Renal cortical epithelial cell (primary cell): ENCODE results near the gene CCNL2. TPM values are rescaled to one million over a fixed set of nuclear protein-coding genes. Genes with fewer than 3 reads are reported as not detected.
"Not testable (repeated sequence)": the region's sequence is repeated elsewhere in the genome, so short reads cannot be mapped to it uniquely, and the experiment has no call there.

ENCODE experiments used
- DNase-seq: peaks from one replicate; pipeline ENCODE4 v3.0.0-alpha.2; 2011; ENCODE audit warnings: low read depth
- total RNA-seq: library from RNA; depleted of rRNA; stranded (reverse); fragments of >200 nt; gene quantifications from 2 replicates; pipeline ENCODE4 v1.2.3, GENCODE V29; 2014

Gene CCNL2
- total RNA-seq, 1 donor from 2014 or later, result 155 TPM

DNA sequence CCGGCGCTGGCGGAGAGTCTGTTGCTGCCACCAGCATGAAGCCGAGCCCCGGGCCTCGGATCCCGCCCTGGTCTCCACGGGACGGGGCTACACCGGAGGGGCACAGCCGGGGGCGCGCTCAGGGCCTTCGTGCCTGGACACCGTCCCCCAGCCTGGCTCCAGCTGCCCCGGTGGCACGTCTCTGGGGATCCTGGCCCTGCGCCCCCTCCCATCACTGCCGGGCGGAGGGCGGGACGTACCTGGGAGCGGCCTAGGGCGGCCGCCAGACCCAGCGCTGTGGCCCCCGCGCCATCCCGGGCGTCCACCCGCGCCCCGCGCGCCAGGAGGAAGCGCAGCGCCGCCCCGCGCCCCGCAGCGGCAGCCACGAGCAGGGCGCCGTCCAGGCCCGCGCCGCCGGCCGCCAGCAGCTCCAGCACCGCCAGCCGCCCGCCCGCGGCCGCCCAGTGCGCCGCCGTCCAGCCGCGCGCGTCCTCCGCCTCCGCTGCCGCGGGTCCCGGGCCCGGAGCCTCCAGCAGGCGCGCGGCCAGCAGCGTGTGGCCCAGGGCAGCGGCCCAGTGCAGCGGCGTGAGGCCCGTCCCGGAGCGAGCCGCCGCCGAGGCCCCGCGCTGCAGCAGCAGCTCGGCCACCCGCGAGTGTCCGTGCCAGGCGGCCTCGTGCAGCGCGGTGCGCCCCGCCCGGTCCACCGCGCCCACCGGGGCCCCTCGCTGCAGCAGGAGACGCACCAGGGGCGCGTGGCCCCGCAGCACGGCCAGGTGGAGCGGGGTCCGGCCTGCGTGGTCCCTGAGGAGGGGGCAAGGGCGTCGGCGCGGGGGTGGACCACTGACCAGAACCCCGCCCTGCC is 20.9 kb upstream of the CCNL2 start:
- DNase-seq, result no peak

DNA sequence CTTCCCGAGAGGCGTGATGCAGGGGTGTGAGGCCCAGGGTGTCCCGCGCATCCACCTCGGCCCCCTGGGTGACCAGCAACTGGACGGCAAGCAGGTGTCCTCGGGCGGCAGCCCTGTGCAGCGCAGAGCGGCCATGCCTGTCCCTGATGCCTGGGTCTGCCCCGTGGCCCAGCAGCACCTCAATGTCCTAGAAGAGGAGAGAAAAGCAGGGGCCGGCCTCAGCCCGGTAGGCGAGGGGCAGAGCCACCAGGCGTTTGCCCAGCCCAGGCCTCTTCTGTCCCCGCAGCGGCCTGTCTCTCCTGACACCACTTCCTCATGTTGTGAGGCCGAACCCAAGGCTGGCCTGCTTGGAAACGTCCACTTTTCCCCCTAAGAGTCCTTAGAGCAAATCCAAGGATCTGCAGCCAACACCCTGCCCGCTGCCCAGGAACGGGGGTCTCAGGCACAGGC is 20.3 kb upstream of the CCNL2 start:
- DNase-seq, result no peak

DNA sequence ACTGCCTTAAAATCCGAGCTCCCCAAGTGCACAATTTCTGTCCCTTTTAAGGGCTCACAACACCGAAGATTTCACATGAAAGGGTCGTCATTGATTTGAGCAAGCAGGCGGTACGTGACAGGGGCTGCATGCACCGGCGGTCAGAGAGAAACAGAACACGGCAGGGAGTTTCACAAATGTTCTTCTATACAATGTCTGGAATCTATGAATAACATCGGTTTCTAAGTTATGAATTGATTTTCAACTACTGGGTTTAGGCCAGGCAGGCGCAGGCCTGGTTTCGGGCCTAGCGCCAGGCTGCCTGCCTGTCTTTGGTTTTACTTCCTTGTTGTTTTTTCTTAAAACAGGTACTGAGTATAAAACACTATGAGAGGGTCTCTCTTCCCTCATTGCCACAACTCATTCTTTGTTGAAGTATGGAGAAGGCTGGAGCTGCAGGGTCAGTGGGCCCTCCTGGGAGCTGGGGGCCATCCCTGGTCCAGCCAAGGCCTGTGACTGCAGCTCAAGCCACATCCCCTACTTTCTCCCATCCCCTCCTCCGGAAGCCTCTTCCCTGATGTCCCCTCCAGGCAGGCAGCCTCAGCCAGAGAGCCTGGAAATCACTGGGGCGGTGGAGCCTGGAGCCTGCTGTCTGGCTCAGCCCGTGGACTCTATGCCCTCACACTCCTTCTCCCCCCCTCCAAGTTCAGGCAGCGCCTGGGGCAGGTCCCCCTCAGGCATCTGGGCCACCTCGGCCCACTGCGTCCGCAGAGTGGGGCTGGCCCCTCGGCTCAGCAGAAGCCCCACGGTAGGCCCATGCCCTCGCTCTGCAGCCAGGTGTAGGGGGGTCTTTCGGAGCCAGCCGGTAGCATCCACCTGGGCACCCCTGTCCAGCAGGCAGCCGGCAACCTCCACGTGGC is 19.6 kb upstream of the CCNL2 start:
- DNase-seq, result no peak

DNA sequence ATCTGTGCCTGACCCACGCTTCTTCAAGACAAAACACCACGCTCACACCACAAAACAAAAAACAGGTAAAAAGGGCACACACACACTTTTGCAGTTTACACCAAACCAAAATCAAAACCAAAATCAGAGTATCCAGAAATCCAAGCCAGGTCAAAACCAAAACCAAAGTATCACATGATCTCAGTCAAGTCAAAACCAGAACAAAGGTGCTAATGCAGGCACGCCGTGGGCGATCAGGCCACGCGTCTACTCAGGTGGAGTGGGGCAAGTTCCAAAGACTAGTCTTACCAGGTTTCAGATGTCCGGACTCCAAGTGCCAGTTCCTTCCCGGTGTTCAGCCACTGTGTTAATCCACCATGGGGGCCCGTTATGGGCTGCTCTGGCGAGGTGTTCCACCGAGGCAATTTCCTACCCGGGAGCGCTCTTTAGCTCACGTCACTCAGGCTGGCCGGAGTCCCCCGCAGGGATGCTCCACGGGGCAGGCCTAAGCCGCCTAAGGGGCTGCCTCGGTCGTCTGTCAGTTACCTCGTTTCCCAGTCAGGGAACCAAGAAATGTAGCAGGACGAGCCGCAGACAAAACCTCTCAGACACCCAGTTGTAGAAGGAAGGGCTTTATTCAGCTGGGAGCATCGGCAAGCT is 18.8 kb upstream of the CCNL2 start:
- not testable (repeated sequence) for DNase-seq

DNA sequence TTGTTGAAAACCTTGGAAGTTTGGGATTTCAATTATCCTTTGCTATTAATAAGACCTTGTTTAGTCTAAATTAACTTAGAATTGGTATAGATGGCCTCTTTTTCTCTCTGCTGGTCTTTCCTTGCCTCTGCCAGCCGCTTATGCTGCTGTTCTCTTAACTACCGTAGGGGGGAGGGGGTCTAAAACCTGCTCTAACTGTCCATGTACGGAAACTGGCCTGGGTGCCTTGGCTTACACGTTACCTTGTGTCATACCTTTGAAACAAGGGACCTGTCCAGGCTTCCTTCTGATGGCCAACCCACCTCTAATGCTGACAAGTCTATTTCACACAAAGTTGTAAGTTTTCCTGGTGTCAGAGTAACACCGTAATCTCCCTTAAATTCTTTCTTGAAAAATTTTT is 18.3 kb upstream of the CCNL2 start:
- DNase-seq, result not testable (repeated sequence)

DNA sequence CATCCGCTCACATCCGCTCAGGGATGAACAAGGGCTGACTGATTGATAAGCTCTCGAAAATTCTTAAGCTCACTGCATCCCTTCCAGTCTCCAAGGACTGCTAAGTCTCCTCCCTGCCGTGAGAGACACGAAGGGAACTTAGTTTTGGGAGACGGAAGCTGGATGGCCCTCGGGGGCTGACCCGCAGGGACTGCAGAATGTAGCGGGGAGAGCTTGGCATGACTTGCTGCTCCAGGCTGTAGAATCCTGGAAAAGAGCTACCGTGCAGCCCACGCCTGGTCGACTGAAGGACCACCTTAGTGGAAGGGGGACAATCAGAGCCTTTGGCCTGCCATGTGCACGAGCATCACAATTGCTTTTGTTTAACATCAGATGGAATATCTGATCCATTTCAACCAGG is 16.6 kb upstream of the CCNL2 start:
- no peak for DNase-seq

DNA sequence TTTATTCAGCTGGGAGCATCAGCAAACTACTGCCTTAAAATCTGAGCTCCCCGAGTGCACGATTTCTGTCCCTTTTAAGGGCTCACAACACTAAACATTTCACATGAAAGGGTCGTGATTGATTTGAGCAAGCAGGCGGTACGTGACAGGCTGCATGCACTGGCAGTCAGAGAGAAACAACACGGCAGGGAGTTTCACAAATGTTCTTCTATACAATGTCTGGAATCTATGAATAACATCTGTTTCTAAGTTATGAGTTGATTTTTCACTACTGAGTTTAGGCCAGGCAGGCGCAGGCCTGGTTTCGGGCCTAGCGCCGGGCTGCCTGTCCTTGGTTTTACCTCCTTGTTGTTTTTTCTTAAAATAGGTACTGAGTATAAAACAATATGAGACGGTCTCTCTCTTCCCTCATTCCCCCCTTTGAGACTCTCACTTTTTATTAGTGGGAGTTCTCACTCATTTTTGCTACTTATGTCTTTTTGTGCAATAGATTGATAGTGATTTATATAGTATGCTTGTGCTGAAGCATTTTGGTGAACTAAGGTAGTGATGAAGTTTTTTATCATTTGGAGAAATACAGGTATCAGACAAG is 13.3 kb upstream of the CCNL2 start:
- DNase-seq, result not testable (repeated sequence)

DNA sequence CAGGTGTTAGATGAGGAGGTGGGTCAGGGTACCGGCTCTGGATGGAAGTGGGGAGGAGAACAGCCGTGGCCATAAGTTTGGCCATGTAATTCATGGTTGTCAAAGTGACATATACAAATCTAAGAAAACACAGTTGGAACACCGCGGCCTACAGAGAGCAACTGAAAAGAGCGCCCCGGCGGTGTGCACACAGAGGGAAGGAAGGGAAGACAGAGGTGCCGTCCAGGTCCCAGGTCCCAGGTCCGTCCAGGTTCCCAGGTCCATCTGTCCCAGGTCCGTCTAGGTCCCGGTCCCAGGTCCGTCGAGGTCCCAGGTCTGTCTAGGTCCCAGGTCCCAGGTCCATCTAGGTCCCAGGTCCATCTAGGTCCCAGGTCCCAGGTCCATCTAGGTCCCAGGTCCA is 12.5 kb upstream of the CCNL2 start:
- DNase-seq, result no peak

DNA sequence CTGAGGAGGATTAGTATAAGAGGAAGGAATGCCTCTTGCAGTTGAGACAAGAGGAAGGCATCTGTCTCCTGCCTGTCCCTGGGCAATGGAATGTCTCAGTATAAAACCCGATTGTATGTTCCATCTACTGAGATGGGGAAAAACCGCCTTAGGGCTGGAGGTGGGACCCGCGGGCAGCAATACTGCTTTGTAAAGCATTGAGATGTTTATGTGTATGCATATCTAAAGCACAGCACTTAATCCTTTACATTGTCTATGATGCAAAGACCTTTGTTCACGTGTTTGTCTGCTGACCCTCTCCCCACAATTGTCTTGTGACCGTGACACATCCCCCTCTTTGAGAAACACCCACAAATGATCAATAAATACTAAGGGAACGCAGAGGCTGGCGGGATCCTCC is 11.1 kb upstream of the CCNL2 start:
- DNase-seq, result not testable (repeated sequence)

DNA sequence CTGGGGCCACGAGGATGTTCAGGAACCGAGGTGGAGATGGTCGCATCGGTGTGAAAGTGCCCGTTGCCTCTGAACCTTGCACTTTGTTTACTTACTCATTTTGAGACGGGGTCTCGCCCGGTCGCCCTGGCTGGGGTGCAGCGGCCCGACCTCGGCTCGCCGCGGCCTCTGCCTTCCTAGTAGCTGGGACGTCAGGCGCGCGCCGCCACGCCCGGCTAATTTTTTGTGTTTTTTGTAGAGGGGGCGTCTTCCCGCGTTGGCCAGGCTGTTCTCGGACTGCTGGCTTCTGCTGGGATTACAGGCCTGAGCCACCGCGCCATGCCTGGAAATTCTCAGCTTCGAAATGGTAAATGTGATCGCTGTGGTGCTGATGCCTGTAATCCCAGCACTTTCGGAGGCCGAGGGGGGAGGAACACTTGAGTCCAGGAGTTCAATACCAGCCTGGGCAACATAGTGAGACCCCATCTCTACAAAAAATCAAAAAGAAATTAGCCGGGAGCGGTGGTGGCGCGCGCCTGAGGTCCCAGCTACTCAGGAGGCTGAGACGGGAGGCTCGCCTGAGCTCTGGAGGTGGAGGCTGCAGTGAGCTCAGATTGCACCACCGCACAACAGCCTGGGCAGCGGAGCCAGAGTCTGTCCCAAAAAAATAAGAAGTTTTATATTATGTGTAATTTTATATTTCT is 8.6 kb upstream of the CCNL2 start:
- peak; percentile 18 for DNase-seq

DNA sequence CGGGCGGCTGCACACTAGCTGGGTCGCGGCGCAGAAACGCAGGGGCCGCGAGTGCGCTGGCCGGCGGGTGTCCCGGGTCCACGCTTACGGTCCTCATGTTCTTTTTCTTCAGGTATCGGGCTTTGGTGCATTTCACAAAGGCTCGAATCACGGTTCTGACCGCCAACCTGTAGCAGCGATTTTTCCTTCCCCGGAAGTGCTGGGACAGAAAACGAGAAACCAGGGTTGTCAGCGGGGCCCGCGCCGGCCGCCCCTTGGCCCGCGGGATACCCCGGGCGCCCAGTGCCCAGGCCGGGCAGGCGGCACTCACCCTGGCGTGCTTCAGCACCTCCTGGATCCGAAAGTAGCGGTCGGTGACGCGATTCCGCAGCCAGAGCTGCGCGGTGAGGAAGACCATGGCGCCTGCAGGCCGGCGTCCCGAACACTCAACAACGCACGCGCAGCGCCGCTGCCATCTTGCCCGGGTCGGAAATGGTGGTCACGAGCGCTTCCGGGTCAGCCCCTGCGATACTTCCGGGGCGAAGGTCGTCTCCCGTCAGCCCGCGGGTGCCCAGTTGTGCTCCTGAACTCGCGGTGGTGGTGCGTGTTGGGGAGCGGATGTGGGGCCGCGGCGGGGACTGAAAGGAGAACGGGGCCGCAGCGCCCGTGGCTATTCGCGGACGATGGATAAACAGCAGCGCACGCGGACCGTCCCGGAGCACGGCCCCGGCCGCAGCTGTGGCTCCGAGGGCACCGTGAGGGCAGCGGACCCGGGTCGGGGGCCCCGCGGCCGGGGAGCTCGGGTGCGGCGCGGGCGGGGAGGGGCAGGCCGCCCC is 7.9 kb upstream of the CCNL2 start, which contains the start of gene MRPL20:
Gene MRPL20 (minus strand): TSS at position 473 of the 815 bp plus-strand sequence. CDS start 76 bp downstream, at position 397.
- peak; percentile 77 for DNase-seq

DNA sequence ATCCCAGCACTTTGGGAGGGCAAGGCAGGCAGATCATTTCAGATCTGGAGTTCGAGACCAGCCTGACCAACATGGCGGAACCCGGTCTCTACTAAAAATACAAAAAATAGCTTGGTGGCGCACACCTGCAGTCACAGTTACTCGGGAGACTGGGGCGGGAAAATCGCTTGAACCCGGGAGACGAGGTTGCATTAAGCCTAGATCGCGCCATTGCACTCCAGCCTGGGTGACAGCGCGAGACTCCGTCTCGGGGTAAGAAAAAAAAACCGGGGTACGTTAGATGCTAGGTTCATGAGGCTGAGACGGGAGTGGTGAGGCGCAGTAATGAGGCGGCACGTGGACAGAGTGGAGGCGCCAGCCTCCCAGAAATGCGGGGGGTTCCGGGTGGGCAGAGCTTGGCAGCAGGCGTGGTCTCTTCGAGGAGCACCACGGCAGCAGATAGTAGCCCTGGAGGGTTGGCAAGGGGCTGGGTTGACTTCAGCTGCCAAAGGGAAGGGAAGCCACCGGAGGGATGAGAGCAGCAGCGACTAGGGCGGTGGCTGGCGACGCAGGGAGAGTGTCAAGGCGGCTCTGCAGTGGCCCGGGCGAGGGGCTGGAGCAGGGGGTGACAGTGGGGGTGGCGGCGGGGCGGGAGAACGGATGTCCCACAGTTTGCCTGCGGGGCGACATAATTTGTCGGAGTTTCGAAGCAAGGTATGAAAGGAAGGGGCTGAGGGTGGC is 7.1 kb upstream of the CCNL2 start:
- no peak for DNase-seq

DNA sequence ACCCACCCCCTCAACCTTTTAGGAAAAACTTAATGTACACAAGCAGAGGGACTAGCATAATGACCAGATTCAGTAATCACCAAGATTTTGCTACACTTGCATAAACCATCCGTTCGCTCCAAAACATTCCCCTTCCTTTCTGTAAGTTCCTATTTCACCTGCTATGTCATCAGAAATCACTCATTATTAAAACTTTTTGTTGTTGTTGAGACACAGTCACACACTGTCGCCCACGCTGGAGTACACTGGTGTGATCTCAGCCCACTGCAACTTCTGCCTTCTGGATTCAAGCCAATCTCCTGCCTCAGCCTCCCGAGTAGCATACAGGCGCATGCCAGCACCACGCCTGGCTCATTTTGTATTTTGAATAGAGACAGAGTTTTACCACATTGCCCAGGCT is 4.5 kb upstream of the CCNL2 start:
- DNase-seq, result no peak

DNA sequence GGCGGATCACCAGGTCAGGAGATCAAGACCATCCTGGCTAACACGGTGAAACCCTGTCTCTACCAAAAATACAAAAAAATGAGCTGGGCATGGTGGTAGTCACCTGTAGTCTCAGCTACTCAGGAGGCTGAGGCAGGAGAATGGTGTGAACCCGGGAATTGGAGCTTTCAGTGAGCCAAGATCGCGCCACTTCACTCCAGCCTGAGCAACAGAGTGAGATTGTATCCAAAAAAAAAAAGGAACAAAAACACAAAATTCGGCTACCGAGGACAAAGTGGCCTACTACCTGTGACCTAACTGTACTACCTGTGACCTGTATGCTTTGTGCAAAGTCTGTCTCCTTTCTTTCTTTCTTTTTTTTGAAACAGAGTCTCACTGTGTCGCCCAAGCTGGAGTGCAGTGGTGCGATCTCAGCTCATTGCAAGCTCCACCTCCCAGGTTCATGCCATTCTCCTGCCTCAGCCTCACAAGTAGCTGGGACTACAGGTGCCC is 3.8 kb upstream of the CCNL2 start:
- not testable (repeated sequence) for DNase-seq

DNA sequence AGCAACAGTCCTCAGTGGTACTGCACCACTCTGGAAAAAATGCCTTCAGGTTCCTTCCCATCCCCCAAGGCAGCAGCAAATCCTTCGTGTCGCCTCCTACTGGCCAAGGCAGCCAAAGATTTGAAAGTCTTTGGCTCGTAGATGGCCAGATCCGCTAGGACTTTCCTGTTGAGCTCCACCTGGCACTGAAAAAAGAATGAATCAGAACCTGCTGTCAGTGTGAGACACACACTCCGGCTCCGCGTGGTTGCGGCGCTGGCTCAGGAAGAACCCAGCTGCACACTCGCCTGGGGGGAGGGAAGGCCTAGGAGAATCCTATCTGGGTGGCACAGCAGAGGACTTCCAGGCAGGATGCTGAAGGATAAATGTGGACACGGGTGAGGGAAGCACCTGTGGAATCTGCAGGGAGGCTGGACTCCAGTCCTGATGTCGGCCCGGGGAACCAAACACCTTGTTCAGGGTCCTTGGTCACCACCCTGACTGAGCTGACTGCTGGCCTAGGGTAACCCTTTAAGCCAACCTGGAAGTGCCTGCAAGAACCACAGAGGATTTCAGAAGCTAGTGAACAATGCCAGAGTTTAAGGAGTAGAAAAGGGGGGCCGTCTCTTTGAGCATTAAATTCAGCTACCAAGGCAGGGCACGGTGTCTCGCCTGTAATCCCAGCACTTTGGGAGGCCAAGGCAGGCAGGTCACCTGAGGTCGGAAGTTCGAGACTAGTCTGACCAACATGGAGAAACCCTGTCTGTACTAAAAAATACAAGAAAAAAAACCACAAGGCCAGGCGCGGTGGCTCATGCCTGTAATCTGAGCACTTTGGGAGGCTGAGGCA is 3.2 kb upstream of the CCNL2 start:
- DNase-seq, result peak; percentile 61

DNA sequence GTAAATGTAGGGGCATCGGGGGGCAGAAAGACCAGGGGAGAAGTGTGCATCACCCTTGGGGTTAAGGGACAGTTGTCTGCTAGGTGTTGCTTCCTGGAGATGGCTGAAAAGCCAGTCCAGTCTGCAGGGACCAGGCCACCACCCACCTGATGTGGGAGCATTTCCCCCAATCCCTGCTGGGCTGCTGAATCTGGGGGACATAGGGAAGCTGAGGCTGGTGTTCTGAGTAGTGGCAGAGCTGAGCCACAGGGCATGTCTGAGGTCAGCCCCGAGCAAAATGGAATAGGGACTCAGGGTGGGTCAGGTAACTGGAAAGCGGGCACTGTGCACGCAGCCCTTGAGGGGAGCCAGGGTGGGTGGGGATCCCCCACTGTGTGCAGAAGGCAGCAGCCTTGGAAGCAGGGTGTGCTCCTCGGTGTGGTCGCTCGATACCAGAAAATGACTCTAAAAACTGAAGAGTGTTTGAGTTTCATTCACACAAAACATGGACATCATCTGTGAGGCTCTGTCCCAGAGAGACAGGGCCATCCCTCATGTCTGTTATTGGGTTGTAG is 2.4 kb upstream of the CCNL2 start:
- DNase-seq, result no peak

DNA sequence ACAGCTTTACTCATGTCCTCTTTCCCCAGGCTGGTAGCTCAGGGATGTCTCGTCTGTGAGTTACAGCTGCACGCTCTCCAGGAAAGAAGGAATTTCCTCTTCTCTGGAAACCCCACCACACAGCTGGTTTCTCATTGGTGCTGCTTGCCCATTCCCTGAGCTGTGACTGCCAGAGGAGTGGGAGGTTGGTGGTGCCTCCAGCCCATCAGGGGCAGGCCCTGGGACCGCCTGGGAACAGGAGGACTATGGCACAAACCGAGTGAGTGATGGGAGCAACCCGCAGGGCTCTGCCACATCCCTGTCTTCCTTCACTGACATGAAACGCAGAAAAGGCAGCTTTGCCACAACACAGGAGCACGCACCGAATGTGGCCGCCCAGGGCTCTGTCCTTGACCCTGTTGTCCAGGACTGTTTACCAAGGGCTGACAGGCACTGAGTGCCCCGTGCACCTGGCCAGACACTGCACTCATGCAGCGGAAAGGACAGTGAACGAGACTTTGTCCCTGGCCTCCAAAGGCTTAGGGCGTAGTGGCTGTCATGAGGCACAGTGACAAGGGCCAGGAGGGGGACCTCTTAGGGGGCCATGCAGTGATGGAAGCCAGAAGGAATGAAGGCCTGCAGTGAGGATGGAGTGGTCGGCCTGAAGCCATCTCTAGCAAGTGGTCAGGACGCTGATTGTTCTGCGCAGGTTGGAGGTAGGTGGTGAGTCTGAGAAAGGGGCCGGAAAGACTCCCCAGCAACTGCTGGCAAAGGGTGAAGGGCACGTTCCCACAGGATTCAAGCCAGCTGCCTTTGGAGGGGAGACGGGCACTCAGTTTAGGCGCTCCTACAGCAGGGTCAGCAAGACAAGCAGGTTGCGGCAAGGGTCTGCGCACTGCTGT is 1.7 kb upstream of the CCNL2 start:
- no peak for DNase-seq
